Lower leg skin (tissue), 4 donors: ENCODE data around the gene MPP3. TPM values are rescaled to one million over a fixed set of nuclear protein-coding genes. Genes with fewer than 3 reads are reported as not detected.

ENCODE experiments used
- DNase-seq, 2 donors: peaks; one replicate each; pipeline ENCODE4 v3.0.0-alpha.2; 2019; ENCODE audit warnings: low spot score in 2 of 2
- H3K4me3 ChIP-seq: fragments of 200-600 bp; sonication (generic); 2 replicates; pipeline ENCODE4 v1.5.1; 2017; ENCODE audit warnings: mild to moderate bottlenecking, low read depth; ENCODE audit not compliant: poor library complexity, severe bottlenecking
- POLR2A ChIP-seq, 2 donors: fragments of 450-650 bp; IDR thresholded peaks; one replicate each; pipeline ENCODE4 v1.6.1; 2016 to 2017; ENCODE audit warnings: antibody characterized with exemption in 2 of 2, mild to moderate bottlenecking in 1 of 2, moderate library complexity in 1 of 2
- WGBS, 2 donors: methylation state at CpG; one replicate each; pipeline ENCODE4 v1.1.5; 2018; 5-methylcytosine and 5-hydroxymethylcytosine counted together
- intact Hi-C: fragments of 100-400 bp; cut with DNase I; formaldehyde crosslinking; loops from one replicate; pipeline ENCODE4 v1.15.0; 2023; ENCODE audit warnings: low total_unique reads
- total RNA-seq, 4 donors: library from RNA; depleted of rRNA; stranded (reverse); fragments of >200 nt; gene quantifications; one replicate each; pipeline ENCODE4 v1.1.0, GENCODE V29; 2016
- TF ChIP-seq, protein P1 (sequence below), 3 donors: fragments of 450-650 bp; IDR thresholded peaks; one replicate each; pipeline ENCODE4 v1.5.1; 2016; ENCODE audit warnings: antibody characterized with exemption in 3 of 3, mild to moderate bottlenecking in 3 of 3, moderate library complexity in 2 of 3

Gene MPP3
- total RNA-seq, 4 donors from 2014 or later = 1.9 to 8.9 (median 6.3) TPM

DNA sequence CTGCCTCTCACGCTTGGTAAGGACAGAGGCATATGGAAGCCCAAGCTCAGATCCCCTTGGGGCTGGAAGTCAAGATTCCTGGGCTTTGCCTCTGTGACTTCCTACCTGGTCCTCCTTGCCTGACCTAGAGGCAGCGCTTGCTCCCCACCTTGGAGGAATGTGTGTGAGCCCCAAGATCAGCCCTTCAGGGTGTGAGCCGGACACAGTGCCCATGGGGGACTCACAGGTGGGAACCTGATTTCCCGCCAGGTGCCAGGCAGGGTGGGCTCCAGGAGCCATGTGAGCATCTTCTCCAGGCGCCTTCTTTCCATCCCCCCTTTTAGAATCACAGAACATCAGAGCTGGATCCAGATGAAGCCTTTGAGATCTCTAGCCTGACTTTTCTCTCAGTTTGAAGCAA is 24.2 kb upstream of the MPP3 start:
- no peak overlapping the region for H3K4me3 ChIP-seq
- 90 to 92% methylated on average over 5 of the region's 5 CpGs for WGBS, 2 donors
- no peak for TF ChIP-seq POLR2A (IDR thresholded peaks at IDR 0.05)
- TF ChIP-seq, protein P1, sequence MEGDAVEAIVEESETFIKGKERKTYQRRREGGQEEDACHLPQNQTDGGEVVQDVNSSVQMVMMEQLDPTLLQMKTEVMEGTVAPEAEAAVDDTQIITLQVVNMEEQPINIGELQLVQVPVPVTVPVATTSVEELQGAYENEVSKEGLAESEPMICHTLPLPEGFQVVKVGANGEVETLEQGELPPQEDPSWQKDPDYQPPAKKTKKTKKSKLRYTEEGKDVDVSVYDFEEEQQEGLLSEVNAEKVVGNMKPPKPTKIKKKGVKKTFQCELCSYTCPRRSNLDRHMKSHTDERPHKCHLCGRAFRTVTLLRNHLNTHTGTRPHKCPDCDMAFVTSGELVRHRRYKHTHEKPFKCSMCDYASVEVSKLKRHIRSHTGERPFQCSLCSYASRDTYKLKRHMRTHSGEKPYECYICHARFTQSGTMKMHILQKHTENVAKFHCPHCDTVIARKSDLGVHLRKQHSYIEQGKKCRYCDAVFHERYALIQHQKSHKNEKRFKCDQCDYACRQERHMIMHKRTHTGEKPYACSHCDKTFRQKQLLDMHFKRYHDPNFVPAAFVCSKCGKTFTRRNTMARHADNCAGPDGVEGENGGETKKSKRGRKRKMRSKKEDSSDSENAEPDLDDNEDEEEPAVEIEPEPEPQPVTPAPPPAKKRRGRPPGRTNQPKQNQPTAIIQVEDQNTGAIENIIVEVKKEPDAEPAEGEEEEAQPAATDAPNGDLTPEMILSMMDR (IDR thresholded peaks at IDR 0.05) = no peak
- intact Hi-C loops = no loop called here
- no peak for DNase-seq

DNA sequence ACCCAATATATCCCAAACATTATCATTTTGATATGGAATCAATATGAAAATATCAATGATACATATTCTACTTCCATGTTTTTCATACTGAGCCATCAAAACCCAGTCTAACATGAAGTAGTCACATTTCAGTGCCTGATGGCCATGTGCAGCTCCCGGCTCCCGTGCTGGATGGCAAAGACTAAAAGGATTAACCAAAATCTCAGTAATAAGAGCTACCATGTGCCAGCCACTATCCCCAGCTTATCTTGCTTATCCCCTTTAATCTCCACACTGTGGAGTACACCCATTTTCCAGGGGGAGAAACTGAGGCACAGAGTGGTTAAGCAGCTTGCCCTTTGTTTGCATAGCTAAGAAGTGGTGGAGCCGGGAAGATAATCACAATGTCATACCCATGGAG is 23.2 kb upstream of the MPP3 start:
- no peak for DNase-seq
- no peak overlapping the region for H3K4me3 ChIP-seq
- 82 to 93% methylated on average over 3 of the region's 3 CpGs for WGBS, 2 donors
- intact Hi-C loops = no loop called here
- TF ChIP-seq, protein P1 (IDR thresholded peaks at IDR 0.05) = no peak
- TF ChIP-seq POLR2A (IDR thresholded peaks at IDR 0.05) = no peak

DNA sequence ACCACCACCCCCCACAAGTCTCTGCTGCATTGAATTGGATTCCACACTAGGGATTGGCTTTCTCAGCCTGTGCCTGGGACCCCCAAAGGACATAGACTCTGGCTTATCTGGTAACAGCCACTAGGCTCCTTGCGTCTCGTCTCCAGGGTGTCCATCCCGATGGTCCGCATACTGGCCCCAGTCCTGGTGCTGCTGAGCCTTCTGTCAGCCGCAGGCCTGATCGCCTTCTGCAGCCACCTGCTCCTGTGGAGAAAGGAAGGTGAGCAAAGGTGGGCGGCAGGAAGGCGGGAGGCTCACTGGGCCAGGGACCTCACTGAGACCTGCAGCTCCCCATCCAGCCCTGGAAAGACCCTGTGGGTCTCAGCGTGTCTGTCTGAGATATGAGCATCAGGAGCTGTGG is 22.1 kb upstream of the MPP3 start:
- intact Hi-C loops = no loop called here
- WGBS, 2 donors = 83 to 89% methylated on average over 9 of the region's 9 CpGs

DNA sequence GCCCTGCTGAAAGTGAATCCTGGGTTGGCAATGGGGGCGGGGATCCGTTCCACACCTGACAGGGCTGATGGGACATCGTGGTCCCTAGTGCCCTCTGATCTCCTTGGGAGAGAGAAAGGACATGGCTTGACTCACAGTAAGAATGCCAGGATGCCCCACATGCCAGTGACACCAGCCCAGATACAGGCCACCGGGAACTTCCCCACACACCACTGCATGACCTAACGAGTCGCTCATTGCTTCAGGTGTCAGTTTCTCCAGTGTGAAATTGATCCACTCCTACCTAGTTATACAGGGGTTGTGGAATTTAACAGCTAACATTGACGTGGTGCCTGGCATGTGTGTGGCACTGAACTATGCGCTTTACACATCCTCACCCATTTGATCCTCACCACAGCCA is 21.6 kb upstream of the MPP3 start:
- H3K4me3 ChIP-seq = no peak overlapping the region
- no peak for TF ChIP-seq POLR2A (IDR thresholded peaks at IDR 0.05)
- TF ChIP-seq, protein P1 (IDR thresholded peaks at IDR 0.05) = no peak
- WGBS, 2 donors = 73 to 84% methylated on average over 8 of the region's 8 CpGs
- intact Hi-C loops = no loop called here
- no peak for DNase-seq

More for the DNA sequence above, 22.1 kb upstream of the MPP3 start:
- H3K4me3 ChIP-seq = no peak overlapping the region
- DNase-seq = no peak
- TF ChIP-seq POLR2A (IDR thresholded peaks at IDR 0.05) = no peak
- TF ChIP-seq, protein P1 (IDR thresholded peaks at IDR 0.05) = no peak

DNA sequence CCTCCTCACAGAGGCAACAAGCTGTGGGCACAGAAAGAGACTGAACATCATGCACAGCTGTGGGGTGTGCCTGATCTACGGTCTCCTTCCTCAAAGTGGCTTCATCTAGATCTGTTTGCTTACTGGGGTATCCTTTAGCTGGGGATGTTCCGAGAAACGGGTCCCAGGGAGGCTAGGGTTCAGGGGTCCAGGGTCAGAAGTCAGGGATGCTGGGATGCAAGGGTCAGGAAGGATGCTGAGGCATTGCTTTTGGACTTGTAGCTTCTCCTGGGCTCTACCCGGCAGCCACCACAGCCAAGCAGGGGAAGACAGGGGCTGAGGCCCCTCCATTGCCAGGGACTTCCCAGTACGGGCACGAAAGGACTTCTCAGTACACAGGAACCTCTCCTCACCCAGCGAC is 20.6 kb upstream of the MPP3 start:
- no peak overlapping the region for H3K4me3 ChIP-seq
- 75 to 81% methylated on average over 7 of the region's 7 CpGs for WGBS, 2 donors
- intact Hi-C loops = no loop called here
- DNase-seq = no peak
- no peak for TF ChIP-seq POLR2A (IDR thresholded peaks at IDR 0.05)
- TF ChIP-seq, protein P1 (IDR thresholded peaks at IDR 0.05) = no peak

DNA sequence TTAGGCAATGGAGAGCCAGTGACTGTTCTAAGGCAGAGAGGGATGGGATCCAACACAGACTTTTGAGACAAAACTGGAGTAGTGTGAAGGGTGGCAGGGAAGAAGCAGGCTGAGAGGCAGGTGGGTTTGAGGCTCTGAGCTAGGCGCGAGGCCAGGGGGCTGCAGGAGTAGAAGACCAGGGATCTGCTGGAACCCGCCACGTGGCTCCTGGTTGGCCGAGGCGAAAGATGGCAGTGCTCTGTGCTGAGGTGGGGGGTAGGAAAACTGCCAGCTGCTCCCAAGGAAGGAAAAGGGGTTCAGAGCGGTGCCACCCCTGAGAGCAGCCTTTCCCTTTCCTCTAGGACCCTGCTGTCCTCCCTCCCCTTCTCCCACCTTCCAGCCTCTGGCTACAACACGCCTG is 19.6 kb upstream of the MPP3 start:
- WGBS, 2 donors = 91 to 92% methylated on average over 8 of the region's 8 CpGs
- TF ChIP-seq POLR2A (IDR thresholded peaks at IDR 0.05) = no peak
- TF ChIP-seq, protein P1 (IDR thresholded peaks at IDR 0.05) = no peak
- DNase-seq = no peak
- no peak overlapping the region for H3K4me3 ChIP-seq
- intact Hi-C loops = no loop called here
